ENCODE results near the gene RNU7-1.

RNU7-1 gene

GRCh38 chr12:6974180-6974579 is 30.6 kb downstream of the RNU7-1 start:
- peaks cover 39% of the 10 kb centered on the region for H3K4me1 Mint-ChIP-seq
- peaks cover 41% of the 10 kb centered on the region for H3K36me3 Mint-ChIP-seq (ENCODE audit: low read depth)
- H3K27ac Mint-ChIP-seq = no peak overlapping the region
- no peak overlapping the region for H3K4me3 Mint-ChIP-seq
- no peak for TF ChIP-seq CTCF (IDR thresholded peaks at IDR 0.05)
- no peak for DNase-seq
- H3K9me3 Mint-ChIP-seq = no peaks in the 10 kb centered on the region
- peaks cover 4% of the 10 kb centered on the region for H3K27me3 Mint-ChIP-seq (ENCODE audit: low read depth, poor library complexity)

GRCh38 chr12:6975297-6976032 is 31.8 kb downstream of the RNU7-1 start:
- H3K36me3 Mint-ChIP-seq (ENCODE audit: low read depth) = peaks cover 41% of the 10 kb centered on the region
- no peak for DNase-seq
- no peaks in the 10 kb centered on the region for H3K9me3 Mint-ChIP-seq
- peaks cover 4% of the 10 kb centered on the region for H3K27me3 Mint-ChIP-seq (ENCODE audit: low read depth, poor library complexity)
- peaks cover 30% of the 10 kb centered on the region for H3K4me1 Mint-ChIP-seq
- H3K4me3 Mint-ChIP-seq = no peak overlapping the region
- peak overlapping the region; percentile 77 for H3K27ac Mint-ChIP-seq
- TF ChIP-seq CTCF (IDR thresholded peaks at IDR 0.05) = no peak

- H3K27ac Mint-ChIP-seq = peak overlapping the region; percentile 93
- peaks cover 11% of the 10 kb centered on the region for H3K4me1 Mint-ChIP-seq
- peaks cover 55% of the 10 kb centered on the region for H3K36me3 Mint-ChIP-seq (ENCODE audit: low read depth)
- peaks cover 4% of the 10 kb centered on the region for H3K27me3 Mint-ChIP-seq (ENCODE audit: low read depth, poor library complexity)
- H3K9me3 Mint-ChIP-seq = no peaks in the 10 kb centered on the region
- DNase-seq = no peak
- no peak for TF ChIP-seq CTCF (IDR thresholded peaks at IDR 0.05)
- H3K4me3 Mint-ChIP-seq = no peak overlapping the region
Observed at GRCh38 chr12:6977653-6978052, 34.0 kb downstream of the RNU7-1 start.

- Mint-ChIP-seq H3K4me3 (no peak overlapping the region), H3K36me3 (ENCODE audit: low read depth) (peaks cover 57% of the 10 kb centered on the region), H3K4me1 (peaks cover 6% of the 10 kb centered on the region), H3K27me3 (ENCODE audit: low read depth, poor library complexity) (peaks cover 4% of the 10 kb centered on the region), H3K27ac (peak overlapping the region; percentile 80), H3K9me3 (no peaks in the 10 kb centered on the region)
- DNase-seq = no peak
- no peak for TF ChIP-seq CTCF (IDR thresholded peaks at IDR 0.05)
Observed at GRCh38 chr12:6978188-6978587, 34.6 kb downstream of the RNU7-1 start.

GRCh38 chr12:6978611-6979011 is 35.0 kb downstream of the RNU7-1 start:
- Mint-ChIP-seq H3K4me3 (no peak overlapping the region), H3K9me3 (no peaks in the 10 kb centered on the region), H3K4me1 (peaks cover 1% of the 10 kb centered on the region), H3K27ac (peak overlapping the region; percentile 80), H3K27me3 (ENCODE audit: low read depth, poor library complexity) (no peaks in the 10 kb centered on the region), H3K36me3 (ENCODE audit: low read depth) (peaks cover 61% of the 10 kb centered on the region)
- TF ChIP-seq CTCF (IDR thresholded peaks at IDR 0.05) = no peak
- no peak for DNase-seq

- no peak for DNase-seq
- H3K4me3 Mint-ChIP-seq = no peak overlapping the region
- H3K27me3 Mint-ChIP-seq (ENCODE audit: low read depth, poor library complexity) = no peaks in the 10 kb centered on the region
- H3K4me1 Mint-ChIP-seq = no peaks in the 10 kb centered on the region
- peak overlapping the region; percentile 83 for H3K27ac Mint-ChIP-seq
- peaks cover 60% of the 10 kb centered on the region for H3K36me3 Mint-ChIP-seq (ENCODE audit: low read depth)
- no peaks in the 10 kb centered on the region for H3K9me3 Mint-ChIP-seq
- no peak for TF ChIP-seq CTCF (IDR thresholded peaks at IDR 0.05)
Observed at GRCh38 chr12:6979021-6979420, 35.4 kb downstream of the RNU7-1 start.
